Suprapubic skin (tissue), 3 donors: ENCODE results near the gene MBNL2.

Experiments
- CTCF ChIP-seq, 2 donors: fragments of 200-600 bp in 1 of 2; fragments of 450-650 bp in 1 of 2; sonication (generic) in 1 of 2; IDR thresholded peaks; one replicate each; pipeline ENCODE4 v1.5.1; 2016 to 2019; ENCODE audit warnings: antibody characterized with exemption in 2 of 2, mild to moderate bottlenecking in 1 of 2, moderate library complexity in 1 of 2
- POLR2A ChIP-seq, 2 donors: fragments of 450-650 bp; IDR thresholded peaks; one replicate each; pipeline ENCODE4 v1.6.1; 2017; ENCODE audit warnings: antibody characterized with exemption in 2 of 2, mild to moderate bottlenecking in 2 of 2, moderate library complexity in 2 of 2

- TF ChIP-seq CTCF (IDR thresholded peaks at IDR 0.05) (no peak), POLR2A (IDR thresholded peaks at IDR 0.05) (no peak)
Measured at GRCh38 chr13:97264663-97265062, 42.5 kb downstream of the MBNL2 start.
